A673 (cell line): ENCODE measurements around the gene CALR3. TPM values are rescaled to one million over a fixed set of nuclear protein-coding genes. Genes with fewer than 3 reads are reported as not detected.
"Not testable (repeated sequence)": the region's sequence is repeated elsewhere in the genome, so short reads cannot be mapped to it uniquely, and the experiment has no call there.

Experiments used
- Bru-seq: library from RNA; stranded (reverse); fragments of 400-500 nt; gene quantifications from one replicate; lab custom pipeline; 2021; lab: Mats Ljungman, UMichigan
- BruChase-seq, 2 experiments: library from RNA; stranded (reverse); fragments of 400-500 nt; gene quantifications; one replicate each; lab custom pipeline; 2021; lab: Mats Ljungman, UMichigan
- BruUV-seq: library from RNA; stranded (reverse); fragments of 400-500 nt; replicated peaks from 2 replicates; lab custom pipeline; 2021; lab: Mats Ljungman, UMichigan
- CTCF ChIA-PET: fragments of 300-600 bp; sonication (Branson Sonifier 250); formaldehyde crosslinking; loops from one replicate; lab custom pipeline; 2022; ENCODE audit warnings: antibody characterized with exemption; lab: Charles Lee
- POLR2A ChIA-PET: fragments of 300-600 bp; sonication (Branson Sonifier 250); formaldehyde crosslinking; loops from one replicate; lab custom pipeline; 2022; ENCODE audit warnings: antibody characterized with exemption; ENCODE audit not compliant: low non-redundant PET; lab: Charles Lee
- DNase-seq: peaks from one replicate; pipeline ENCODE4 v3.0.0-alpha.2; 2015; ENCODE audit warnings: low spot score
- H3K27ac ChIP-seq: fragments of 200-600 bp; sonication (generic); 2 replicates; pipeline ENCODE4 v1.5.1; 2016; ENCODE audit warnings: mixed run types, low read depth, mild to moderate bottlenecking, mixed read lengths, antibody characterized with exemption, low read length; ENCODE audit not compliant: poor library complexity, severe bottlenecking
- H3K27me3 ChIP-seq: fragments of 200-600 bp; sonication (generic); replicated peaks from 2 replicates; pipeline ENCODE4 v1.6.1; 2017; ENCODE audit warnings: mixed run types, low read depth, mild to moderate bottlenecking, mixed read lengths, antibody characterized with exemption, low read length; ENCODE audit not compliant: insufficient read depth, poor library complexity
- H3K36me3 ChIP-seq: fragments of 200-600 bp; sonication (generic); 2 replicates; pipeline ENCODE4 v1.6.1; 2016; ENCODE audit warnings: mixed run types, mild to moderate bottlenecking, mixed read lengths, antibody characterized with exemption, low read length; ENCODE audit not compliant: insufficient read depth, poor library complexity, severe bottlenecking
- H3K4me1 ChIP-seq: fragments of 200-600 bp; sonication (generic); 2 replicates; pipeline ENCODE4 v1.6.1; 2017; ENCODE audit warnings: mixed run types, mild to moderate bottlenecking, mixed read lengths, antibody characterized with exemption, low read length; ENCODE audit not compliant: insufficient read depth, poor library complexity, severe bottlenecking
- H3K4me3 ChIP-seq: fragments of 200-600 bp; sonication (generic); 2 replicates; pipeline ENCODE4 v1.5.1; 2016; ENCODE audit warnings: low read depth, mixed run types, mild to moderate bottlenecking, mixed read lengths, low read length; ENCODE audit not compliant: poor library complexity, severe bottlenecking
- H3K9me3 ChIP-seq: fragments of 200-600 bp; sonication (generic); 2 replicates; pipeline ENCODE4 v1.6.1; 2016; ENCODE audit warnings: mixed run types, low read depth, mild to moderate bottlenecking, mixed read lengths, antibody characterized with exemption, low read length; ENCODE audit not compliant: poor library complexity, severe bottlenecking
- EZH2 ChIP-seq: fragments of 200-600 bp; sonication (generic); IDR thresholded peaks from 2 replicates; pipeline ENCODE4 v1.6.1; 2017; ENCODE audit warnings: borderline replicate concordance, low read depth, mild to moderate bottlenecking, mixed read lengths, antibody characterized with exemption, low read length; ENCODE audit not compliant: poor library complexity, severe bottlenecking
- intact Hi-C: fragments of 100-400 bp; cut with micrococcal nuclease; formaldehyde crosslinking; loops from one replicate; pipeline ENCODE4 v1.10.0; 2022; ENCODE audit not compliant: unreplicated experiment
- long read RNA-seq: library from polyadenylated mRNA; stranded (forward); transcript quantifications from one replicate; pipeline ENCODE4 v2.0.0, GENCODE V29; 2022
- total RNA-seq: library from RNA; stranded (reverse); gene quantifications from 2 replicates; pipeline ENCODE4 v1.2.3, GENCODE V29; 2021
- TF ChIP-seq, protein P1 (sequence below): fragments of 300-800, 200-600 bp; sonication (generic); conservative IDR thresholded peaks from 2 replicates; pipeline ENCODE4 v1.5.1; 2017; ENCODE audit warnings: low read depth, mild to moderate bottlenecking, antibody characterized with exemption, low read length, moderate library complexity, mixed read lengths

CALR3 gene, protein sequence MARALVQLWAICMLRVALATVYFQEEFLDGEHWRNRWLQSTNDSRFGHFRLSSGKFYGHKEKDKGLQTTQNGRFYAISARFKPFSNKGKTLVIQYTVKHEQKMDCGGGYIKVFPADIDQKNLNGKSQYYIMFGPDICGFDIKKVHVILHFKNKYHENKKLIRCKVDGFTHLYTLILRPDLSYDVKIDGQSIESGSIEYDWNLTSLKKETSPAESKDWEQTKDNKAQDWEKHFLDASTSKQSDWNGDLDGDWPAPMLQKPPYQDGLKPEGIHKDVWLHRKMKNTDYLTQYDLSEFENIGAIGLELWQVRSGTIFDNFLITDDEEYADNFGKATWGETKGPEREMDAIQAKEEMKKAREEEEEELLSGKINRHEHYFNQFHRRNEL
- total RNA-seq (not detected in 2 replicates), Bru-seq, nascent RNA (percentile 41 among the genes with signal in this experiment), BruChase-seq, experiment 1, labeled RNA remaining after a 2-hour chase (percentile 22 among the genes with signal in this experiment), BruChase-seq, experiment 2, labeled RNA remaining after a 6-hour chase (percentile 35 among the genes with signal in this experiment)
- long read RNA-seq, result 0 reads

DNA sequence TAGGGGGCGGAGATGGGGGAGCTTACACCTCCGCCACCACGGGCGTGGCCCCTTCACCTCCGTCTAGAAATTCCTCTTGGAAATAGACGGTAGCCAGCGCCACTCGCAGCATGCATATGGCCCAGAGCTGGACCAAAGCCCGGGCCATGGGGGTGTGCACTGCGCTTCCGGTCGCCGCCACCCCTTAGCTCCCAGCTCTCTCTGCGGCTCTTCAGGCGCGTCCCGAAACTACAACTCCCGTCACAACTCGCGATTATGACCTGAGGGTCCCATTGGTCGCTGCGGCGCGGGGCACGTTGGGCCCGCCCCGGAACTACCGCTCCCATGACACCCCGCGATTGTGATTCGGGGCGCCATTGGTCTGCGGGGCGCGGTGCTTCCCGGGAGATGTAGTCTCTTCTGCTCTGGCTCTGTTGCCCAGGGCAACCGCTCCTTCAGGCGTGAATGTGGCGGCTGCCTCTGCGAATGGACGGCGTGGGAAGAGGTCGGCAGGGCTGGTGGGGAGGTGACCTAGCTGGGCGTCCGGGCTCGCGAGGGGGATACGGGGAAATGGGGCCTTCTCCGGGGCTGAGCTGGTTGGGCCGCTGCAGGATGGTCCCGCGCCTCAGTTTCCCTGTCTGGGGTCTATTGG, at the start of gene CALR3, which contains the start of gene C19orf44:
Gene CALR3 (minus strand): TSS at position 186 of the 631 bp plus-strand sequence. CDS start 38 bp downstream, at position 148.
Gene C19orf44 (plus strand): TSS at position 413 of the 631 bp plus-strand sequence. CDS start 4,399 bp downstream, outside the sequence.
- POLR2A ChIA-PET, result no interaction called here
- Histone ChIP-seq H3K27ac (peak within 1 kb of the TSS; percentile 69), H3K9me3 (no peaks in the 10 kb centered on the region), H3K27me3 (no peaks in the 10 kb centered on the region), H3K36me3 (peaks cover 3% of the 10 kb centered on the region), H3K4me1 (peaks cover 5% of the 10 kb centered on the region), H3K4me3 (peak within 1 kb of the TSS; percentile 74)
- BruUV-seq, result no TSS peak
- CTCF ChIA-PET, result no interaction called here
- TF ChIP-seq, protein P1, sequence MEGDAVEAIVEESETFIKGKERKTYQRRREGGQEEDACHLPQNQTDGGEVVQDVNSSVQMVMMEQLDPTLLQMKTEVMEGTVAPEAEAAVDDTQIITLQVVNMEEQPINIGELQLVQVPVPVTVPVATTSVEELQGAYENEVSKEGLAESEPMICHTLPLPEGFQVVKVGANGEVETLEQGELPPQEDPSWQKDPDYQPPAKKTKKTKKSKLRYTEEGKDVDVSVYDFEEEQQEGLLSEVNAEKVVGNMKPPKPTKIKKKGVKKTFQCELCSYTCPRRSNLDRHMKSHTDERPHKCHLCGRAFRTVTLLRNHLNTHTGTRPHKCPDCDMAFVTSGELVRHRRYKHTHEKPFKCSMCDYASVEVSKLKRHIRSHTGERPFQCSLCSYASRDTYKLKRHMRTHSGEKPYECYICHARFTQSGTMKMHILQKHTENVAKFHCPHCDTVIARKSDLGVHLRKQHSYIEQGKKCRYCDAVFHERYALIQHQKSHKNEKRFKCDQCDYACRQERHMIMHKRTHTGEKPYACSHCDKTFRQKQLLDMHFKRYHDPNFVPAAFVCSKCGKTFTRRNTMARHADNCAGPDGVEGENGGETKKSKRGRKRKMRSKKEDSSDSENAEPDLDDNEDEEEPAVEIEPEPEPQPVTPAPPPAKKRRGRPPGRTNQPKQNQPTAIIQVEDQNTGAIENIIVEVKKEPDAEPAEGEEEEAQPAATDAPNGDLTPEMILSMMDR, result no peak
- TF ChIP-seq EZH2, result no peak
- intact Hi-C loops, result no loop called here
- peak; percentile 100 for DNase-seq

DNA sequence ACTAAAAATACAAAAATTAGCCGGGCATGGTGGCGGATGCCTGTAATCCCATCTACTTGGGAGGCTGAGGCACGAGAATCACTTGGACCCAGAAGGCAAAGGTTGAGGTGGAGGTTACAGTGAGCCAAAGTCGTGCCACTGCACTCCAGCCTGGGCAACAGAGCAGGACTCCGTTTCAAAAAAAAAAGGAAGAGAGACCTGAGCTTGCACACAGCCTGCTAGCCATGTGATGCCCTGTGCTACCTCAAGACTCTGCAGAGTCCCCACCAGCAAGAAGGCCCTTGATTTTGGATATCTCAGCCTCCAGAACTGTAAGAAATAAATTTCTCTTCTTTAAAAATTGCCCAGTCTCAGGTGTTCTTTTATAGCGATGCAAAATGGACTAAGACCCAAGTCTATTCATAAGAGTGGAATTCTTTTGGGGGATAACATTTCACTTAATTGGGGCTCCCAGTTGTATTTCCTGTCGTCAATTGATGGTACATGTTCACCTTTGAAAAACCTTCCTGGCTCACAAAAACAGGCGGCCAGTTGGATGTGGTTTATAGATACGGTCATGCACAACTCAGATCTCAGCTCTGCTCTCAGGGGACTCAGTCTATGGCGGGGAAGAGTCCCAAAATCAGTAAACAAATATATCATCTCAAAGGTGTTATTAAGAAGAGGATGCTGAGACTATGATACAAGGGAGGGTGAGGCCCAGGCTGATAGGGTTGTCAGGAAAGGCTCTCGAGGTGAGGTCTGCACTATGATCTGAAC, 48.7 kb upstream of the CALR3 start:
- intact Hi-C loops, result no loop called here

DNA sequence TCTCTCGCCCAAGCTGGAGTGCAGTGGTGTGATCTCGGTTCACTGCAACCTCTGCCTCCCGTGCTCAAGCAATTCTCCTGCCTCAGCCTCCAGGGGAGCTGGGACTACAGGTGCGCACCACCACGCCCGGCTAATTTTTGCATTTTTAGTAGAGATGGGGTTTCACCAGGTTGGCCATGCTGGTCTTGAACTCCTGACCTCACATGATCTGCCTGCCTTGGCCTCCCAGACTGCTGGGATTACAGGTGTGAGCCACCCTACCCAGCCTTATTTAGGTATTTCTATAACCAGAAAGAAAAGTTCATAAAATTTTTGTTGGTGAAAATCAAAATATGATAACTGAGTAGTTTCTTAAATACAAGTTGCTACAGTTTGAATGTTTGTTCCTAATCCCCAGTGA, 47.8 kb upstream of the CALR3 start:
- H3K4me1 ChIP-seq, result peaks cover 17% of the 10 kb centered on the region
- DNase-seq, BruUV-seq, POLR2A ChIA-PET, H3K9me3 ChIP-seq, intact Hi-C loops, H3K27me3 ChIP-seq: not testable (repeated sequence)
- CTCF ChIA-PET, result interaction anchor here (0.6 kb wide), 1 partner anchor 9 kb away, joined by 3 read pairs; no protein-coding TSS in a partner anchor
- peak overlapping the region; percentile 92 for H3K27ac ChIP-seq
- H3K4me3 ChIP-seq, result peak overlapping the region; percentile 96
- H3K36me3 ChIP-seq, result peaks cover 14% of the 10 kb centered on the region

More for the DNA sequence above, 48.7 kb upstream of the CALR3 start:
- Histone ChIP-seq H3K9me3 (no peaks in the 10 kb centered on the region), H3K27me3 (no peaks in the 10 kb centered on the region), H3K36me3 (peaks cover 7% of the 10 kb centered on the region), H3K4me3 (no peak overlapping the region), H3K4me1 (peaks cover 17% of the 10 kb centered on the region), H3K27ac (no peak overlapping the region)
- TF ChIP-seq, protein P1, result no peak
- TF ChIP-seq EZH2, result no peak
- ChIA-PET CTCF (no interaction called here), POLR2A (no interaction called here)
- DNase-seq, result no peak
- no TSS peak for BruUV-seq
